GM12878 (cell line): ENCODE results near the gene CDR2L. TPM values are rescaled to one million over a fixed set of nuclear protein-coding genes. Genes with fewer than 3 reads are reported as not detected.

Experiments
- ATAC-seq: fragments of 200-7000 bp; cut with Tn5 transposase; 3 replicates; pipeline ENCODE4 v1.9.1; 2020; ENCODE audit warnings: mild to moderate bottlenecking, moderate library complexity
- BruUV-seq: library from RNA; stranded (reverse); fragments of 400-500 nt; replicated peaks from 2 replicates; lab custom pipeline; 2021; lab: Mats Ljungman, UMichigan
- CTCF ChIA-PET: fragments of 300-600 bp; sonication (Branson Sonifier 250); formaldehyde crosslinking; extraction: SDS; loops from one replicate; lab custom pipeline; 2021; ENCODE audit warnings: inconsistent platforms; lab: Yijun Ruan, JAX
- POLR2A ChIA-PET: fragments of 350-600 bp; formaldehyde crosslinking; extraction: SDS; loops from one replicate; lab custom pipeline; 2021; ENCODE audit warnings: inconsistent platforms; lab: Charles Lee
- RAD21 ChIA-PET: fragments of 300-600 bp; sonication (Branson Sonifier 250); formaldehyde crosslinking; loops from one replicate; lab custom pipeline; 2023; ENCODE audit warnings: antibody characterized with exemption; ENCODE audit not compliant: unreplicated experiment; lab: Charles Lee
- SMC1A ChIA-PET: fragments of 300-600 bp; sonication (Branson Sonifier 250); formaldehyde crosslinking; loops from one replicate; lab custom pipeline; 2023; ENCODE audit not compliant: unreplicated experiment, uncharacterized antibody; lab: Charles Lee
- DNase-seq: peaks from one replicate; pipeline ENCODE4 v3.0.0-alpha.2; 2011; ENCODE audit warnings: low read depth, low spot score
- FAIRE-seq: peaks from 3 replicates; lab custom pipeline; 2011; peaks lifted over from hg19 to GRCh38; lab: Jason Lieb, UNC
- H2AFZ ChIP-seq: 2 replicates; pipeline ENCODE4 v1.6.0; 2011; ENCODE audit warnings: low read depth, low read length, control low read depth; ENCODE audit not compliant: control insufficient read depth
- H3K27ac ChIP-seq: 2 replicates; pipeline ENCODE4 v1.5.1; 2011; ENCODE audit warnings: control low read depth; ENCODE audit not compliant: control insufficient read depth, insufficient read depth
- H3K27me3 ChIP-seq, 2 experiments: replicated peaks in 1 of 2; 2 replicates each; pipeline versions ENCODE4 v1.6.0 to v1.6.1; 2011; ENCODE audit warnings: low read length in 1 of 2; ENCODE audit not compliant: control insufficient read depth in 2 of 2, insufficient read depth in 2 of 2
- H3K36me3 ChIP-seq, 2 experiments: 2 replicates each; pipeline ENCODE4 v1.5.1; 2011; ENCODE audit warnings: low read length in 1 of 2; ENCODE audit not compliant: control insufficient read depth in 2 of 2, insufficient read depth in 2 of 2
- H3K4me1 ChIP-seq: 2 replicates; pipeline ENCODE4 v1.6.1; 2011; ENCODE audit warnings: mild to moderate bottlenecking, low read length, moderate library complexity, mixed read lengths; ENCODE audit not compliant: control insufficient read depth, insufficient read depth
- H3K4me2 ChIP-seq: 2 replicates; pipeline ENCODE4 v1.6.0; 2011; ENCODE audit warnings: control low read depth; ENCODE audit not compliant: control insufficient read depth, insufficient read depth
- H3K4me3 ChIP-seq: fragments of 200-600 bp; sonication (generic); 2 replicates; pipeline ENCODE4 v1.5.1; 2016
- H3K79me2 ChIP-seq: 2 replicates; pipeline ENCODE4 v1.6.0; 2011; ENCODE audit warnings: low read length; ENCODE audit not compliant: control insufficient read depth, insufficient read depth
- H3K9ac ChIP-seq: 2 replicates; pipeline ENCODE4 v1.8.0; 2011; ENCODE audit warnings: low read length, control low read depth, mixed read lengths; ENCODE audit not compliant: control insufficient read depth, insufficient read depth
- H3K9me3 ChIP-seq: replicated peaks from 3 replicates; pipeline ENCODE4 v1.5.1; 2011; ENCODE audit warnings: mild to moderate bottlenecking, low read length; ENCODE audit not compliant: control insufficient read depth, insufficient read depth
- H4K20me1 ChIP-seq: 2 replicates; pipeline ENCODE4 v1.6.0; 2011; ENCODE audit not compliant: control insufficient read depth, insufficient read depth
- EGR1 ChIP-seq, 2 experiments: IDR thresholded peaks; 1 replicate in 1 of 2; 2 replicates in 1 of 2; pipeline ENCODE4 v1.6.1; 2011 to 2012; ENCODE audit warnings: low read depth in 2 of 2, low read length in 2 of 2, borderline replicate concordance in 1 of 2, mild to moderate bottlenecking in 1 of 2, moderate library complexity in 1 of 2
- FOXK2 ChIP-seq: fragments of 450-650 bp; IDR thresholded peaks from 2 replicates; pipeline ENCODE4 v1.6.1; 2017; ENCODE audit warnings: mild to moderate bottlenecking, moderate library complexity
- GABPA ChIP-seq: IDR thresholded peaks from 2 replicates; pipeline ENCODE4 v1.6.1; 2014; ENCODE audit warnings: antibody characterized with exemption, low read depth, mild to moderate bottlenecking, inconsistent platforms
- IRF5 ChIP-seq: fragments of 450-650 bp; IDR thresholded peaks from 2 replicates; pipeline ENCODE4 v1.6.1; 2017; ENCODE audit warnings: borderline replicate concordance
- MYC ChIP-seq: IDR thresholded peaks from 2 replicates; pipeline ENCODE4 v1.6.1; 2011; ENCODE audit warnings: mild to moderate bottlenecking, low read length, moderate library complexity, inconsistent platforms; ENCODE audit not compliant: insufficient read depth, insufficient replicate concordance, insufficient read length, severe bottlenecking
- NKRF ChIP-seq: fragments of 450-650 bp; conservative IDR thresholded peaks from 2 replicates; pipeline ENCODE4 v1.6.1; 2017; ENCODE audit warnings: mild to moderate bottlenecking, moderate library complexity
- RCOR1 ChIP-seq: conservative IDR thresholded peaks from 2 replicates; pipeline ENCODE4 v1.6.1; 2012; ENCODE audit warnings: low read depth, low read length, improper control_type of control experiment
- SIN3A ChIP-seq: IDR thresholded peaks from 2 replicates; pipeline ENCODE4 v1.6.1; 2012; ENCODE audit warnings: low read depth, low read length, improper control_type of control experiment
- SMAD1 ChIP-seq: fragments of 450-650 bp; IDR thresholded peaks from 2 replicates; pipeline ENCODE4 v1.6.1; 2018; ENCODE audit warnings: mild to moderate bottlenecking, low read depth; ENCODE audit not compliant: partially characterized antibody
- ZBTB33 ChIP-seq: fragments of 450-650 bp; IDR thresholded peaks from 2 replicates; pipeline ENCODE4 v1.6.1; 2017; ENCODE audit warnings: mild to moderate bottlenecking
- WGBS: methylation state at CpG from one replicate; pipeline ENCODE4 v1.1.6; 2016; ENCODE audit warnings: low lambda C conversion rate; ENCODE audit not compliant: insufficient replicate concordance, insufficient coverage; ENCODE audit errors: missing lambda C conversion rate; 5-methylcytosine and 5-hydroxymethylcytosine counted together
- in situ Hi-C: fragments of 300-500 bp; cut with MboI; formaldehyde crosslinking; loops from 9 replicates; pipeline ENCODE4 v1.14.3; 2018; ENCODE audit warnings: mixed read lengths
- intact Hi-C: fragments of 100-400 bp; cut with micrococcal nuclease; formaldehyde crosslinking; loops from one replicate; pipeline ENCODE4 v1.14.2; 2022; ENCODE audit not compliant: unreplicated experiment
- polyA plus RNA-seq, 11 experiments: library from polyadenylated mRNA; depleted of rRNA in 4 of 11; unstranded in 6 of 11; stranded (reverse) in 5 of 11; fragments of >200 nt; fragmentation: Nextera tagmentation in 4 of 11; fragmentation: Illumina TruSeq in 1 of 11; extraction: Ambion mirVana in 4 of 11; extraction: Trizol in 1 of 11; gene quantifications; 1 replicate in 1 of 11; 2 replicates in 10 of 11; pipeline versions ENCODE4 v1.2.1 to v1.2.3, GENCODE V29; 2011 to 2016; ENCODE audit warnings: inconsistent platforms in 2 of 11, missing spikeins in 2 of 11, low read depth in 1 of 11
- total RNA-seq, 4 experiments: library from RNA; depleted of rRNA in 3 of 4; stranded (reverse); fragments of >200 nt in 3 of 4; fragmentation: Illumina TruSeq in 1 of 4; extraction: Trizol in 1 of 4; gene quantifications; 2 replicates each; pipeline versions ENCODE4 v1.2.1 to v1.2.3, GENCODE V29; 2013 to 2021

The CDR2L gene
- total and polyA plus RNA-seq, 10 of the 15 experiments (the other 5 are each of a cell fraction or from before 2014, with no cell fraction given), result 0.03 to 0.18 (median 0.04) TPM; not detected in 6

GRCh38 chr17:75019710-75020109 lies 32.3 kb downstream of the CDR2L start:
- WGBS, result 96% methylated on average over 3 of the region's 3 CpGs
- intact Hi-C loops, result no loop called here
- ChIA-PET CTCF (interaction anchor here (0.6 to 1.2 kb wide), 4 partner anchors 12 to 1590 kb away, joined by 3 to 4 read pairs (median 3); no protein-coding TSS in a partner anchor), SMC1A (interaction anchor here (0.6 to 1.1 kb wide), 2 partner anchors 8 to 58 kb away, joined by 3 read pairs; no protein-coding TSS in a partner anchor), POLR2A (interaction anchor here (0.7 kb wide), 1 partner anchor 140 kb away, joined by 3 read pairs; no protein-coding TSS in a partner anchor), RAD21 (no interaction called here)
- Histone ChIP-seq H3K9ac (no peak overlapping the region), H3K4me3 (no peak overlapping the region), H3K4me1 (no peaks in the 10 kb centered on the region), H3K4me2 (no peak overlapping the region), H3K36me3 (peaks cover 6 to 9% of the 10 kb centered on the region in 2 experiments; a peak in 3 of 4 replicates), H3K27ac (no peak overlapping the region), H3K27me3 (no peaks in the 10 kb centered on the region), H3K9me3 (no peaks in the 10 kb centered on the region), H2AFZ (no peak overlapping the region), H3K79me2 (peaks cover 3% of the 10 kb centered on the region), H4K20me1 (no peaks in the 10 kb centered on the region)
- ATAC-seq (no peak), DNase-seq (no peak), FAIRE-seq (no peak)
- in situ Hi-C loops, result no loop called here
- BruUV-seq, result no TSS peak
- TF ChIP-seq FOXK2 (no peak), GABPA (no peak), ZBTB33 (no peak), IRF5 (no peak), RCOR1 (no peak), MYC (no peak), SIN3A (no peak), SMAD1 (no peak), EGR1 (IDR thresholded peaks at IDR 0.05; ENCODE audit: borderline replicate concordance in 1 of 2, low read depth in 2 of 2, low read length in 2 of 2) (no peak), NKRF (no peak)
